ENCODE measurements around the gene TMC8. TPM values are rescaled to one million over a fixed set of nuclear protein-coding genes. Genes with fewer than 3 reads are reported as not detected.

TMC8 gene
- total and polyA plus RNA-seq, 2 experiments from 2014 or later: 1.1 to 3.1 TPM

DNA sequence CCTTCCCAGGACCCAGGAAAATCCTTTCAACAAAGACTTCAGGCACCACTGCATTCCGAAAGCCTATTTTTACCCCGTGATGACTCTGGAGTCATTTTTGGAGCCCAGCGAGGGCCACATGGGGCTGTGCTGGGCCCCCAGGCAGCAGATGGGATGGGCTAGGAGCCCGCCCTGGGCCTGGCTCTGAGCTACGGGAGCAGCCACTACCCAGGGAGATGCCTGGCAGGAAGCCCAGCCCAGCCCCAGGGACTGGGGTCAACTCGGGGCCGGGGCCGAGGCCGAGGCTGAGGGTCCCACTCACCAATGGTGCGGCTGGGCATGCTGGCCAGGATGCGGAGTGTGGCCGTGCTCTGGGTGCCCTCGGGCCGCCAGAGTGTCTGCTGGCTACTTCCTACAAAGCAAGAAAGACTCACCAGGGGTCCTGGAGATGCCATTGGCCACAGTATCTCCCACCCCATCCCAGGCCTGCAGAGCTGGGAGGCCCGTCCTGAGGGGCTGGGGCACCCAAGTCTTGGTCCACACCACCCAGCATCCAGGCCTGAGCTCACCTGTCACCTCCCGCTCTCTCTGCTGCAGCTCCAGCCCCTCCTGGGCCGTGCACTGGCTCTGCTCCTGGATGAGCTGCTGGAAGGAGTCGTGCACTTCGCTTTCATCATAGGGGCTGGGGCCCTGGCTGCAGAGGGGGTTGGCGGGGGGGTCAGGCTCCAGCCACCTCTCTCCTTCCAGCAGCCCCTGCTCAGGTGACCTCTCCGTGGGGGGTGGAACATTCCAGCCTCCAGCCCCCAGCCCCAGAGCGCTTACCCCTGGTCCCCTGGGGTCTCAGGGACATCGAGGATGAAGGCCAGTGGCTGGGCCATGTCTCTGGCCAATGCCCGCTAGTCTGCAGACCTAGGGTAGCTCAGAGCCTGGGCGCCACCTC is 4.3 kb upstream of the TMC8 start:
- Histone ChIP-seq H3K9me3 (ENCODE audit: low read depth) (no peaks in the 10 kb centered on the region), H3K36me3 (peaks cover 14% of the 10 kb centered on the region), H3K4me1 (ENCODE audit: low read depth) (peaks cover 14% of the 10 kb centered on the region), H3K4me3 (no peak overlapping the region), H3K27me3 (no peaks in the 10 kb centered on the region), H3K27ac (peak overlapping the region; percentile 88)
- no peak for DNase-seq (ENCODE audit: low read depth in 1 of 2, low spot score in 1 of 2)
- TF ChIP-seq, protein P1, sequence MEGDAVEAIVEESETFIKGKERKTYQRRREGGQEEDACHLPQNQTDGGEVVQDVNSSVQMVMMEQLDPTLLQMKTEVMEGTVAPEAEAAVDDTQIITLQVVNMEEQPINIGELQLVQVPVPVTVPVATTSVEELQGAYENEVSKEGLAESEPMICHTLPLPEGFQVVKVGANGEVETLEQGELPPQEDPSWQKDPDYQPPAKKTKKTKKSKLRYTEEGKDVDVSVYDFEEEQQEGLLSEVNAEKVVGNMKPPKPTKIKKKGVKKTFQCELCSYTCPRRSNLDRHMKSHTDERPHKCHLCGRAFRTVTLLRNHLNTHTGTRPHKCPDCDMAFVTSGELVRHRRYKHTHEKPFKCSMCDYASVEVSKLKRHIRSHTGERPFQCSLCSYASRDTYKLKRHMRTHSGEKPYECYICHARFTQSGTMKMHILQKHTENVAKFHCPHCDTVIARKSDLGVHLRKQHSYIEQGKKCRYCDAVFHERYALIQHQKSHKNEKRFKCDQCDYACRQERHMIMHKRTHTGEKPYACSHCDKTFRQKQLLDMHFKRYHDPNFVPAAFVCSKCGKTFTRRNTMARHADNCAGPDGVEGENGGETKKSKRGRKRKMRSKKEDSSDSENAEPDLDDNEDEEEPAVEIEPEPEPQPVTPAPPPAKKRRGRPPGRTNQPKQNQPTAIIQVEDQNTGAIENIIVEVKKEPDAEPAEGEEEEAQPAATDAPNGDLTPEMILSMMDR (IDR thresholded peaks at IDR 0.05; ENCODE audit: low read depth, low read length): no peak

DNA sequence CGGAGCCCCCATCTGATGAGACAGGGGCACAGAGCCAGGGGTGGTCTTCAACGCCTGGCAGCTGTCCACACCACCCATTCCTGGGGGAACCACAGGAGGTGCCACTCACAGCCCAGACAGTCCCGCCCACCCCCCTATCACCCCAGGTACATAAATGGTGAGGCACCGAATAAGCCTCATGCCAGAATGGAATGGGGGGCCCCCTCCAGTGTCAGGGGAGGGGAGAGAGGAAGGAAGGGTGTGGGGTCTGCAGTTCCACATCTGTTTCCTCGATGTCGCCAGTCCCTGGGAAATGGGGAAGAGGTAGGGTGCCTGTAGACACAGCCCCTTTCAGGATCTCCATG is 3.7 kb upstream of the TMC8 start:
- TF ChIP-seq, protein P1 (IDR thresholded peaks at IDR 0.05; ENCODE audit: low read depth, low read length): no peak
- DNase-seq (ENCODE audit: low read depth in 1 of 2, low spot score in 1 of 2): no peak
- H3K4me3 ChIP-seq: peak overlapping the region; percentile 78
- H3K27ac ChIP-seq: peak overlapping the region; percentile 88
- H3K4me1 ChIP-seq (ENCODE audit: low read depth): peaks cover 14% of the 10 kb centered on the region
- no peaks in the 10 kb centered on the region for H3K9me3 ChIP-seq (ENCODE audit: low read depth)
- H3K36me3 ChIP-seq: peaks cover 14% of the 10 kb centered on the region
- no peaks in the 10 kb centered on the region for H3K27me3 ChIP-seq

DNA sequence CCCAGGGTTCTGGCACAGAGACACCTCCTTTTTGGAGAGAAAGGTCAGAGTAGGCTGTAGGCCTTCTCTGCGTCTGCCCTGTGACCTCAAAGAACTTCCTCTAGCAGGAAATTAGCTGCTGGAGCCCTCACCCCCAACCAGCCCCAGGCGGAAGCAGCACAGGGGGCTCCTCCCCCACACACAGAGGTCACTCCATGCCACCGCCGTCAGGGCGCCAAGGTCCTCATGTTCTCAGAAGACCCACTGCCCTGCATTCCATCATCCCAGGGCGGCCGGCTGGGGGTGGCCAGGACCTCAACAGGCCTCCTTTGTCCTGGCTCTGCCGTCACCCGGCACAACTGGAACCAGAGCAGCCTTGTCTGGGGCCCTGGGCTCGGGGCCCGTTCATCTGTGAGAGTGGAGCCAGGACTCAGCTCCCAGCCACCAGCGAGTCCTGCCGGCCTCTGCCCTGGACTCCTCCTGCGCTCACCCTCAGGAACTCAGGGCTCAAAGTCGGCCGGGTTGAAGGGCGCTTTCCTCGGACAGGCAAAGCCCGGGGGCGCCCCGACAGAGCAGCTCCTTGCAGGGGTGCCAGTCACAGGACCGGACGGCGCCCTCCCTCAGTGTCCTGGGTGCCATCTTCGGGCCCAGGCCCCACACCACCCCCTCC is 3.2 kb upstream of the TMC8 start:
- peak overlapping the region; percentile 88 for H3K27ac ChIP-seq
- DNase-seq (ENCODE audit: low read depth in 1 of 2, low spot score in 1 of 2): peak; percentile 26 to 78
- peaks cover 18% of the 10 kb centered on the region for H3K4me1 ChIP-seq (ENCODE audit: low read depth)

DNA sequence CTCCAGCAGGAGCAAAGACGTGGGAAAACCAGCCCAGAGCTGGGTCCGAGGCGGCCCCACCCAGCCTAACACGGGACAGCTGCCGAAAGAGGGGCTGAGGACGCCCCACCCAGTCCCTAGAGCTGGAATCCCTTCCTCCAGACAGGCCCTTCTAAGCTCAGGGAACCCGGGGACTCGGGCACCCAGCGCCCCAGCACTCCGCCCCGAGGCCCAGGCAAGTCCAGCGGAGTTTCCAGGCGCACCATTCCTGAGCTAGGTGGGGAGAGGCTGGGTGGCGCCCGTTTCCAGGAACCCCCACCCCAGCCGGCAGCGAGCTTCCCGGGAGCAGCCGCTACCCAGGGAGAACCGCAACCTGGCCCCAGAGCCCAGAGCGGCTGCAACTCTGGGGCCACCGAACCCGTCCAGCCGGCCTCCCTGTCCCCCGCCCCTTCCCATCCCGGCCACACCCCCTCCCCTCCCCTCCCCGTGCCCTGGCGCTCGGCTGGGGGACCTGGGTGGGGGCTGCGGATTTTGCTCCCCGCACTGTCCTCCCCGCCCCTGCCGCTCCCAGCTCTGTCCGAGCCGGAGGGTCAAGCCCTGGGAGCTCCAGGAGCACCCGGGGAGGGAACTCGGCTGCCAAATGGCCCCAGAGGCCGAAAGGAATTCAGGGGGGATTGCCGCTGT is 2.6 kb upstream of the TMC8 start:
- Histone ChIP-seq H3K9me3 (ENCODE audit: low read depth) (no peaks in the 10 kb centered on the region), H3K27me3 (no peaks in the 10 kb centered on the region), H3K4me1 (ENCODE audit: low read depth) (peaks cover 19% of the 10 kb centered on the region), H3K4me3 (peak overlapping the region; percentile 78), H3K36me3 (peaks cover 11% of the 10 kb centered on the region), H3K27ac (peak overlapping the region; percentile 88)
- peak in 1 of 2 donors; percentile 55 for DNase-seq (ENCODE audit: low read depth in 1 of 2, low spot score in 1 of 2)
- TF ChIP-seq, protein P1 (IDR thresholded peaks at IDR 0.05; ENCODE audit: low read depth, low read length): no peak

More for the DNA sequence above, 3.2 kb upstream of the TMC8 start:
- peak overlapping the region; percentile 78 for H3K4me3 ChIP-seq
- TF ChIP-seq, protein P1 (IDR thresholded peaks at IDR 0.05; ENCODE audit: low read depth, low read length): no peak
- H3K9me3 ChIP-seq (ENCODE audit: low read depth): no peaks in the 10 kb centered on the region
- H3K27me3 ChIP-seq: no peaks in the 10 kb centered on the region
- H3K36me3 ChIP-seq: peaks cover 14% of the 10 kb centered on the region

DNA sequence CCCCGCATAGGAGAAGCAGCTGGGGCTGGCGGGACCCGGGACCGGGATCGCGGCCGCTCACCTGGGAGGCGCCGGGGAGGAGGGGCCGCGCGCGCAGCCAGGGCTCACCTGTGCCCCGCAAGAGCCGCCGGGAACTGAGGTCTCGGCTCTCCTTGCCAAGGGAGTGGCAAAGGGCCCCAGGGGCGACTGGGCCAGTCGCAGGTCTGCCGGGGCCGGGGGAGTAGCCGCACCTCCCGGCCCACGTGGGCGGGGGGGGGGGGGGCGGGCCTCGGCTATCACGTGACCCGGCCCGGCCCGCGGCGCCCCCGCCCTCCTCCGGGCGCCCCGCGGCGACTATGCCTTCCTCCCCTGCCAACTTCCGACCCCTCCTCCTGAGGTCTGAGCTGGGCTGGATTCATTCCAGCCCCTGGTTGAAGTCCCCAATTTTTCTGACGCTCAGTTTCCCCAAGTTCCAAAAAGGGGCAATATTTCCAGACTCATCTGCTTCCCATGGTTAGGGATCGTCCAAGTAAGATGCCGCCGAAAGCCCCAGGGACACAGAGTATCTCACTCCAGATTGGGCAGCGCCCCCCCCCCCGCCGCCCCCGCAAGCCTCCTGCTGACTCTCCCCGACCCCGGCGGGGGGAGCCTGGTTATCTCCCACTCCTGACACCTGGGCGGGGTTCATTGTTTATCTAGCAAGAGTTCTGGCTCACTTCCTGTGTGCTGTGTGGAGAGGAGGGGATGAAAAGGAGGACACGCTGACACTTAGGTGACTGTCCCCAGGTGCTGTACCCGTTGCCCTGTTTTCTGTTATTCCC is 1.8 kb upstream of the TMC8 start, which contains the start of gene TMC6:
TSS of gene TMC6 (minus strand) at position 205 of the 800 bp plus-strand sequence. CDS start 1,923 bp downstream, outside the sequence.
- TF ChIP-seq, protein P1 (IDR thresholded peaks at IDR 0.05; ENCODE audit: low read depth, low read length): no peak
- Histone ChIP-seq H3K27ac (peak within 1 kb of the TSS; percentile 88), H3K4me3 (peak within 1 kb of the TSS; percentile 78), H3K4me1 (ENCODE audit: low read depth) (peaks cover 19% of the 10 kb centered on the region), H3K27me3 (no peaks in the 10 kb centered on the region), H3K9me3 (ENCODE audit: low read depth) (no peaks in the 10 kb centered on the region), H3K36me3 (peaks cover 4% of the 10 kb centered on the region)
- DNase-seq (ENCODE audit: low read depth in 1 of 2, low spot score in 1 of 2): peak in 1 of 2 donors; percentile 68

Data from cardiac muscle cell (in vitro differentiated cells and primary cell).